ENCODE data around the gene TNK2. TPM values are rescaled to one million over a fixed set of nuclear protein-coding genes. Genes with fewer than 3 reads are reported as not detected.

TNK2 gene
- total and polyA plus RNA-seq, 2 experiments from 2014 or later = 3.2 to 12.3 TPM

DNA sequence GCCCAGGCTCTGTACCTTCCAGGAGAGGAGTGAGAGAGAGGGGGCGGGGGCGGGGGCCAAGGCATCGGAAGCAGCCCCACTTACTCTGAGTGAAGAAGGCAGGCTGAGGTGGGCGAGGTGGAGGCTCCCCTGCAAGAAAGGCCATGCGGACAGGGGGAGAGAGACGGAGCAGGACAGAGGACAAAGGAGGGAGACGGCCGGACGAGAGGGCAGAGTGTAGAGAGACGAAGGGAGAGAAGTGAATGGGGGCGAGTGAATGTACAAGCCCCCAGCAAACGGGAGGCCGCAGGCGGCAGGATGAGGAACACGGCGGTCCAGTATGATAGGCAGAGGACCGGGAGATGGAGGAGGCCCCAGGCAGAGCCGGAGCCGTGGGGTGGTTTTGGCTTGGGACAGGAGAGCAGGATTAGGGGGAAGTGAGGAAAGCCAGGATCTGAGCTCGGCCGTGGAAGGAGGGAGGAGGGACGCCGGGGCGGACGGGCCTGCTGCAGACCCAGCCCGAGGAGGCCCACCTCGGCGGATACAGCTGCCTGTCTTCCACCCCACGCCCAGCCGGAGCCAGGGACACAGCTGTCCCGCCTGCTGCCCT is 38.8 kb downstream of the TNK2 start:
- H3K4me2 ChIP-seq (ENCODE audit: unreplicated experiment) = no peak overlapping the region

DNA sequence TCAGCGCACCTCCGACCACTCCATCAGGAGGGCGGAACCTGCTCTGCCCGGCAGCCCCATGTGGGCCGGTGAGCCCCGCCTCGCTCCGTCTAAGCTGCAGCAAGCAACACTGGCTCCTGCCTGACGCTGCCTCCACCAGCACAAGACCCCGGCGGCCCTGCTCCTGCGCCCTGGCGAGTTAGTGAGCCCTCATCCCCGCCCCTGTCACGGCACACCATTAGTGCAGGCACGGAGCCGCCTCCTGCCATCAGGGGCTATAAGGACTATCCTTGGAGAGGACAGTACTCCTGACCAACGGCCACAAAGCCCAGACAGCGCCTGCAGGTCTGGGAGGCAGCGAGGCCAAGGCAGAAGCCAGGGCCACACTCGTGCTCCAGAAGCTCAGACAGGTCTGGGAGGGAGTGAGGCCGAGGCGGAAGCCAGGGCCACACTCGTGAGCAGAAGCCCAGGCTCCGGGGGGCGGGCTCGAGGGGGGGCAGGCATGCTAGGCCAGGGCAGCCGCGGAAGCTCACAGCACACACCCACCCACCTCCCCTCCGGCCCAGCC is 39.4 kb downstream of the TNK2 start:
- Histone ChIP-seq H3K9me3 (ENCODE audit: low read depth) (no peaks in the 10 kb centered on the region), H3K79me2 (ENCODE audit: insufficient read depth) (no peaks in the 10 kb centered on the region), H3K9me2 (ENCODE audit: insufficient read depth) (no peaks in the 10 kb centered on the region), H3K27ac (no peak overlapping the region), H3K27me3 (replicated peaks; ENCODE audit: insufficient read depth) (no peaks in the 10 kb centered on the region), H4K20me1 (ENCODE audit: insufficient read depth) (no peaks in the 10 kb centered on the region), H3K9ac (no peak overlapping the region), H3K4me2 (ENCODE audit: unreplicated experiment) (no peak overlapping the region), H3K4me3 (no peak overlapping the region), H2AFZ (no peak overlapping the region), H3K36me3 (ENCODE audit: low read depth) (no peaks in the 10 kb centered on the region), H3F3A (ENCODE audit: insufficient read depth) (no peaks in the 10 kb centered on the region), H3K4me1 (ENCODE audit: insufficient read depth) (no peaks in the 10 kb centered on the region)
- WGBS, 2 experiments (ENCODE audit: low coverage in 1 of 2, low lambda C conversion rate in 2 of 2, missing lambda C conversion rate in 2 of 2) = 85 to 92% methylated on average over 23 to 30 of the region's 30 CpGs
- TF ChIP-seq EZH2 (IDR thresholded peaks at IDR 0.05; ENCODE audit: insufficient read depth, poor library complexity, severe bottlenecking) = no peak
- in situ Hi-C loops (cut with MboI) = no loop called here
- no peak for DNase-seq

More for the DNA sequence above, 38.8 kb downstream of the TNK2 start:
- Histone ChIP-seq H3K79me2 (ENCODE audit: insufficient read depth) (no peaks in the 10 kb centered on the region), H3K9me3 (ENCODE audit: low read depth) (no peaks in the 10 kb centered on the region), H3K9ac (no peak overlapping the region), H3K36me3 (ENCODE audit: low read depth) (no peaks in the 10 kb centered on the region), H3K27ac (no peak overlapping the region), H3K9me2 (ENCODE audit: insufficient read depth) (no peaks in the 10 kb centered on the region), H4K20me1 (ENCODE audit: insufficient read depth) (no peaks in the 10 kb centered on the region), H3F3A (ENCODE audit: insufficient read depth) (no peaks in the 10 kb centered on the region), H3K4me3 (no peak overlapping the region), H3K27me3 (replicated peaks; ENCODE audit: insufficient read depth) (no peaks in the 10 kb centered on the region), H2AFZ (no peak overlapping the region), H3K4me1 (ENCODE audit: insufficient read depth) (no peaks in the 10 kb centered on the region)
- TF ChIP-seq EZH2 (IDR thresholded peaks at IDR 0.05; ENCODE audit: insufficient read depth, poor library complexity, severe bottlenecking) = no peak
- TF ChIP-seq EZH2phosphoT487 (IDR thresholded peaks at IDR 0.05; ENCODE audit: insufficient read depth, low read depth) = no peak
- no peak for DNase-seq
- 84 to 89% methylated on average over 27 to 31 of the region's 31 CpGs for WGBS, 2 experiments (ENCODE audit: low coverage in 1 of 2, low lambda C conversion rate in 2 of 2, missing lambda C conversion rate in 2 of 2)
- in situ Hi-C loops (cut with MboI) = no loop called here

DNA sequence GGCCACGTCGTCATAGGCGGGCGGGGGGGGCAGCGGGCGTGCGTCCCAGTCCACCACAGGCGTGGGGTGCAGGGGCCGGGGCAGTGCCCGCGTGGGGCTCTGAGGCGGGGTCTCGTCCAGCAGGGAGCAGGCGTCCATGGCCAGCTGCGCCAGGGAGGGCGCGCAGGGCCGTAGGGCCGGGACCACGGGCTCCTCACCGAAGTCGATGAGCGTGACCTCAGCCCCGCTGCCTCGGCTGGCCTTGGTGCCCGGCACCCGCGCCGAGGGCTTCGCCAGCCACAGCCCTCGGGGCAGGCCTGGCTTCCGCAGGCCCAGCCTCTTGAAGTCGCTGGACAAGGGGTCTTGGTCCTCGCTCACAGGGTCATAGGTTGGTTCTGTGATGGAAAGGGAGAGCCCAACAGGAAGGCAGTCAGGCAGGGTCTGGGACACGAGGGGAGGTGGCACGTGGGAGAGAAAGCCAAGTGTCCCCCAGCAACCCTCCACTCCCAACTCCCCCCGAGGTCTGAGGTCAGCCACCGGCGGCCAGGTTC is 40.0 kb downstream of the TNK2 start:
- H4K20me1 ChIP-seq (ENCODE audit: insufficient read depth) = no peaks in the 10 kb centered on the region
- H3K79me2 ChIP-seq (ENCODE audit: insufficient read depth) = no peaks in the 10 kb centered on the region
- H3K9ac ChIP-seq = no peak overlapping the region
- no peak for TF ChIP-seq EZH2phosphoT487 (IDR thresholded peaks at IDR 0.05; ENCODE audit: insufficient read depth, low read depth)
- TF ChIP-seq EZH2 (IDR thresholded peaks at IDR 0.05; ENCODE audit: insufficient read depth, poor library complexity, severe bottlenecking) = no peak
- in situ Hi-C loops (cut with MboI) = no loop called here
- no peaks in the 10 kb centered on the region for H3K4me1 ChIP-seq (ENCODE audit: insufficient read depth)
- H3K27me3 ChIP-seq (replicated peaks; ENCODE audit: insufficient read depth) = no peaks in the 10 kb centered on the region
- no peaks in the 10 kb centered on the region for H3K9me2 ChIP-seq (ENCODE audit: insufficient read depth)
- H3K4me3 ChIP-seq = no peak overlapping the region
- no peak overlapping the region for H3K27ac ChIP-seq
- DNase-seq = no peak
- no peaks in the 10 kb centered on the region for H3K36me3 ChIP-seq (ENCODE audit: low read depth)
- H3K9me3 ChIP-seq (ENCODE audit: low read depth) = no peaks in the 10 kb centered on the region
- 96 to 98% methylated on average over 12 to 38 of the region's 39 CpGs for WGBS, 2 experiments (ENCODE audit: low coverage in 1 of 2, low lambda C conversion rate in 2 of 2, missing lambda C conversion rate in 2 of 2)
- no peaks in the 10 kb centered on the region for H3F3A ChIP-seq (ENCODE audit: insufficient read depth)
- H2AFZ ChIP-seq = no peak overlapping the region
- no peak overlapping the region for H3K4me2 ChIP-seq (ENCODE audit: unreplicated experiment)

DNA sequence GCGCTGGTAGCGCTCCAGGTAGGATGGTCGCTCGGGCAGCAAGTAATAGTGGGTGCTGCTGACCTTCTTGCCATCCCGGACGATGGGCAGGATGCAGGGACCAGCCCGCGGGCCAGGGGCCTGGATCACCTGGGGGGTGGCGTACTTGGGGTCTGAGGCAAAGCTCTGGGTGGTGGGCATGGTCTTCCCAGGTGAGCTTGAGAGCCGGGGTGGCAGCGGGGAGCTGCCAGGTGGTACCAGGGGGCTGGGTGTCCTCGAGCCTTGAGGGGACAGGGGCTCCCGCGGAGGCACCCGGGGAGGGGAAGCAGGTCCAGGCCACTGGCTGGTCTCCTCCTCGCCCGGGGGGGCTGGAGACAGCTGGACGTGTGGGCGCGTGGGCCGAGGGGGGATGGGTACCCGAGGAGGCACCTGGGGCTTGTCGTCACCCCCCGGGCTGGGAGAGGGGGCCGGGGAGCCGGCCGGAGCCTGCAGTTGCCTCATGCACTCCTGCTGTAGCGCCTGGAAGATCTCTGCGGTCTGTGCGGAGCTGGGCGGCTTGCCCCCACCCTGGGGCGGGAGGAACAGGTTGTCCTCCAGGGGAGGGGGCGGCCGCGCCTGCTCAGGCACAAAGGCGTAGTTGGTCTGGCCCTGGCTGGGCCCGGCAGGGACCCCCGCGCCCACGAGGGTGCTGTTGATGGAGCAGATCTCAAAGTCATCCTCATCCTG is 40.6 kb downstream of the TNK2 start:
- Histone ChIP-seq H3K9me3 (ENCODE audit: low read depth) (no peaks in the 10 kb centered on the region), H3F3A (ENCODE audit: insufficient read depth) (no peaks in the 10 kb centered on the region), H3K27ac (no peak overlapping the region), H3K79me2 (ENCODE audit: insufficient read depth) (no peaks in the 10 kb centered on the region), H3K4me1 (ENCODE audit: insufficient read depth) (no peaks in the 10 kb centered on the region), H4K20me1 (ENCODE audit: insufficient read depth) (no peaks in the 10 kb centered on the region), H3K9me2 (ENCODE audit: insufficient read depth) (no peaks in the 10 kb centered on the region), H3K4me3 (no peak overlapping the region), H3K27me3 (replicated peaks; ENCODE audit: insufficient read depth) (no peaks in the 10 kb centered on the region), H3K9ac (no peak overlapping the region), H3K36me3 (ENCODE audit: low read depth) (no peaks in the 10 kb centered on the region), H3K4me2 (ENCODE audit: unreplicated experiment) (no peak overlapping the region), H2AFZ (no peak overlapping the region)
- WGBS, 2 experiments (ENCODE audit: low coverage in 1 of 2, low lambda C conversion rate in 2 of 2, missing lambda C conversion rate in 2 of 2) = 93 to 97% methylated on average over 15 to 40 of the region's 40 CpGs
- TF ChIP-seq EZH2 (IDR thresholded peaks at IDR 0.05; ENCODE audit: insufficient read depth, poor library complexity, severe bottlenecking) (no peak), EZH2phosphoT487 (IDR thresholded peaks at IDR 0.05; ENCODE audit: insufficient read depth, low read depth) (no peak)
- in situ Hi-C loops (cut with MboI) = no loop called here
- DNase-seq = no peak

Measured in GM23248 (cell line).